ENCODE data around the gene NAP1L1.

The NAP1L1 gene

GRCh38 chr12:76113800-76114757, 29.6 kb upstream of the NAP1L1 start:
- no peak overlapping the region for H3K9ac ChIP-seq
- no peaks in the 10 kb centered on the region for H4K20me1 ChIP-seq
- H3K27ac ChIP-seq, result no peak overlapping the region
- H3K4me3 ChIP-seq, result no peak overlapping the region
- H3K27me3 ChIP-seq, result no peaks in the 10 kb centered on the region
- peak overlapping the region in 6 of 11 experiments; percentile 8 to 54 (median 39); a peak in 8 of 22 replicates for H3K4me2 ChIP-seq
- no peaks in the 10 kb centered on the region for H3K36me3 ChIP-seq
- peaks cover 0 to 5% (median 0%) of the 10 kb centered on the region in 11 experiments; a peak in 2 of 22 replicates for H3K9me3 ChIP-seq (replicated peaks in 1 of 11)
- no peak for TF ChIP-seq Cebpa-rat (IDR thresholded peaks at IDR 0.05)
- peaks cover 0 to 13% (median 6%) of the 10 kb centered on the region in 10 experiments; a peak in 8 of 20 replicates for H3K4me1 ChIP-seq

- no peaks in the 10 kb centered on the region for H3K27me3 ChIP-seq
- H3K4me3 ChIP-seq, result no peak overlapping the region
- H3K9ac ChIP-seq, result no peak overlapping the region
- no peaks in the 10 kb centered on the region for H3K36me3 ChIP-seq
- no peak for TF ChIP-seq Cebpa-rat (IDR thresholded peaks at IDR 0.05)
- no peak overlapping the region for H3K4me2 ChIP-seq
- H3K4me1 ChIP-seq, result peaks cover 0 to 13% (median 6%) of the 10 kb centered on the region in 10 experiments; a peak in 8 of 20 replicates
- H4K20me1 ChIP-seq, result no peaks in the 10 kb centered on the region
- no peaks in the 10 kb centered on the region for H3K9me3 ChIP-seq (replicated peaks in 1 of 11)
- H3K27ac ChIP-seq, result no peak overlapping the region
These were observed 26.8 kb upstream of the NAP1L1 start for GRCh38 chr12:76111209-76111749.

- TF ChIP-seq Cebpa-rat (IDR thresholded peaks at IDR 0.05), result peak in 2 of 11 experiments; percentile 14 to 37; a peak in 1 of 22 replicates
- no peak overlapping the region for H3K4me2 ChIP-seq
These were observed 25.4 kb upstream of the NAP1L1 start for GRCh38 chr12:76109879-76110278.

GRCh38 chr12:76108356-76108755, 23.9 kb upstream of the NAP1L1 start:
- H3K4me3 ChIP-seq, result no peak overlapping the region
- TF ChIP-seq Cebpa-rat (IDR thresholded peaks at IDR 0.05), result no peak

More at GRCh38 chr12:76109879-76110278, 25.4 kb upstream of the NAP1L1 start:
- Histone ChIP-seq H3K4me1 (peaks cover 0 to 13% (median 6%) of the 10 kb centered on the region in 10 experiments; a peak in 8 of 20 replicates), H3K4me3 (no peak overlapping the region), H4K20me1 (no peaks in the 10 kb centered on the region), H3K9me3 (replicated peaks in 1 of 11) (no peaks in the 10 kb centered on the region), H3K36me3 (no peaks in the 10 kb centered on the region), H3K27me3 (no peaks in the 10 kb centered on the region), H3K27ac (no peak overlapping the region), H3K9ac (no peak overlapping the region)

GRCh38 chr12:76106631-76107030, 22.1 kb upstream of the NAP1L1 start:
- TF ChIP-seq Cebpa-rat (IDR thresholded peaks at IDR 0.05), result no peak
- no peak overlapping the region for H3K4me3 ChIP-seq
- H3K9me3 ChIP-seq (replicated peaks in 1 of 11), result no peaks in the 10 kb centered on the region
- no peak overlapping the region for H3K9ac ChIP-seq
- H3K27me3 ChIP-seq, result no peaks in the 10 kb centered on the region
- H3K36me3 ChIP-seq, result no peaks in the 10 kb centered on the region
- H3K4me1 ChIP-seq, result no peaks in the 10 kb centered on the region
- H3K27ac ChIP-seq, result no peak overlapping the region
- H4K20me1 ChIP-seq, result no peaks in the 10 kb centered on the region
- H3K4me2 ChIP-seq, result no peak overlapping the region

More at GRCh38 chr12:76108356-76108755, 23.9 kb upstream of the NAP1L1 start:
- no peak overlapping the region for H3K4me2 ChIP-seq
- no peaks in the 10 kb centered on the region for H3K27me3 ChIP-seq
- H3K36me3 ChIP-seq, result no peaks in the 10 kb centered on the region
- peaks cover 0 to 2% (median 0%) of the 10 kb centered on the region in 10 experiments; a peak in 5 of 20 replicates for H3K4me1 ChIP-seq
- H3K9me3 ChIP-seq (replicated peaks in 1 of 11), result no peaks in the 10 kb centered on the region
- no peak overlapping the region for H3K9ac ChIP-seq
- no peaks in the 10 kb centered on the region for H4K20me1 ChIP-seq
- H3K27ac ChIP-seq, result no peak overlapping the region

- Histone ChIP-seq H3K27ac (no peak overlapping the region), H3K9me3 (replicated peaks in 1 of 11) (no peaks in the 10 kb centered on the region), H3K27me3 (no peaks in the 10 kb centered on the region), H3K4me1 (no peaks in the 10 kb centered on the region), H3K4me3 (no peak overlapping the region), H3K4me2 (no peak overlapping the region), H4K20me1 (no peaks in the 10 kb centered on the region), H3K9ac (no peak overlapping the region), H3K36me3 (no peaks in the 10 kb centered on the region)
- no peak for TF ChIP-seq Cebpa-rat (IDR thresholded peaks at IDR 0.05)
These were observed 19.5 kb upstream of the NAP1L1 start for GRCh38 chr12:76103958-76104357.

GRCh38 chr12:76101739-76102385, 17.4 kb upstream of the NAP1L1 start:
- Histone ChIP-seq H4K20me1 (no peaks in the 10 kb centered on the region), H3K27ac (no peak overlapping the region), H3K9ac (no peak overlapping the region), H3K4me2 (no peak overlapping the region), H3K9me3 (replicated peaks in 1 of 11) (no peaks in the 10 kb centered on the region), H3K4me3 (no peak overlapping the region), H3K4me1 (no peaks in the 10 kb centered on the region), H3K36me3 (no peaks in the 10 kb centered on the region), H3K27me3 (no peaks in the 10 kb centered on the region)
- no peak for TF ChIP-seq Cebpa-rat (IDR thresholded peaks at IDR 0.05)

- no peak overlapping the region for H3K4me3 ChIP-seq
- H3K27me3 ChIP-seq, result no peaks in the 10 kb centered on the region
- no peak overlapping the region for H3K4me2 ChIP-seq
- H4K20me1 ChIP-seq, result no peaks in the 10 kb centered on the region
- no peaks in the 10 kb centered on the region for H3K9me3 ChIP-seq (replicated peaks in 1 of 11)
- no peak for TF ChIP-seq Cebpa-rat (IDR thresholded peaks at IDR 0.05)
- H3K9ac ChIP-seq, result no peak overlapping the region
- H3K4me1 ChIP-seq, result peaks cover 0 to 16% (median 11%) of the 10 kb centered on the region in 10 experiments; a peak in 12 of 20 replicates
- no peak overlapping the region for H3K27ac ChIP-seq
- no peaks in the 10 kb centered on the region for H3K36me3 ChIP-seq
These were observed 11.7 kb upstream of the NAP1L1 start for GRCh38 chr12:76096079-76096646.

GRCh38 chr12:76094754-76095153, 10.3 kb upstream of the NAP1L1 start:
- Histone ChIP-seq H4K20me1 (no peaks in the 10 kb centered on the region), H3K27ac (no peak overlapping the region), H3K9me3 (replicated peaks in 1 of 11) (no peaks in the 10 kb centered on the region), H3K4me2 (no peak overlapping the region), H3K4me3 (no peak overlapping the region), H3K9ac (no peak overlapping the region), H3K27me3 (no peaks in the 10 kb centered on the region), H3K4me1 (peaks cover 0 to 24% (median 12%) of the 10 kb centered on the region in 10 experiments; a peak in 12 of 20 replicates), H3K36me3 (no peaks in the 10 kb centered on the region)
- no peak for TF ChIP-seq Cebpa-rat (IDR thresholded peaks at IDR 0.05)
